Adrenal gland (tissue), 5 donors: ENCODE measurements around the gene DCUN1D4.

Experiments used
- POLR2A ChIP-seq, 2 donors: fragments of 450-650 bp; IDR thresholded peaks; one replicate each; pipeline ENCODE4 v1.6.1; 2017; ENCODE audit warnings: antibody characterized with exemption in 2 of 2, mild to moderate bottlenecking in 2 of 2, moderate library complexity in 1 of 2
- TF ChIP-seq, protein P1 (sequence below), 6 experiments: fragments of 450-650 bp in 4 of 6; fragments of 200-600 bp in 2 of 6; sonication (generic) in 1 of 6; IDR thresholded peaks; 1 replicate in 5 of 6; 2 replicates in 1 of 6; pipeline versions ENCODE4 v1.5.1 to v1.8.0; 2016 to 2021; ENCODE audit warnings: antibody characterized with exemption in 6 of 6, mild to moderate bottlenecking in 2 of 6, moderate library complexity in 1 of 6
- donor health status: DM: no; HTN: no; CAD: no.

- TF ChIP-seq, protein P1, sequence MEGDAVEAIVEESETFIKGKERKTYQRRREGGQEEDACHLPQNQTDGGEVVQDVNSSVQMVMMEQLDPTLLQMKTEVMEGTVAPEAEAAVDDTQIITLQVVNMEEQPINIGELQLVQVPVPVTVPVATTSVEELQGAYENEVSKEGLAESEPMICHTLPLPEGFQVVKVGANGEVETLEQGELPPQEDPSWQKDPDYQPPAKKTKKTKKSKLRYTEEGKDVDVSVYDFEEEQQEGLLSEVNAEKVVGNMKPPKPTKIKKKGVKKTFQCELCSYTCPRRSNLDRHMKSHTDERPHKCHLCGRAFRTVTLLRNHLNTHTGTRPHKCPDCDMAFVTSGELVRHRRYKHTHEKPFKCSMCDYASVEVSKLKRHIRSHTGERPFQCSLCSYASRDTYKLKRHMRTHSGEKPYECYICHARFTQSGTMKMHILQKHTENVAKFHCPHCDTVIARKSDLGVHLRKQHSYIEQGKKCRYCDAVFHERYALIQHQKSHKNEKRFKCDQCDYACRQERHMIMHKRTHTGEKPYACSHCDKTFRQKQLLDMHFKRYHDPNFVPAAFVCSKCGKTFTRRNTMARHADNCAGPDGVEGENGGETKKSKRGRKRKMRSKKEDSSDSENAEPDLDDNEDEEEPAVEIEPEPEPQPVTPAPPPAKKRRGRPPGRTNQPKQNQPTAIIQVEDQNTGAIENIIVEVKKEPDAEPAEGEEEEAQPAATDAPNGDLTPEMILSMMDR (IDR thresholded peaks at IDR 0.05), result no peak
- TF ChIP-seq POLR2A (IDR thresholded peaks at IDR 0.05), result no peak
Measured at GRCh38 chr4:51901363-51901762, 58.4 kb downstream of the DCUN1D4 start.
